ENCODE results near the gene SINHCAF. TPM values are rescaled to one million over a fixed set of nuclear protein-coding genes. Genes with fewer than 3 reads are reported as not detected.

Gene SINHCAF
- total RNA-seq, 1 donor = 14.9 TPM

DNA sequence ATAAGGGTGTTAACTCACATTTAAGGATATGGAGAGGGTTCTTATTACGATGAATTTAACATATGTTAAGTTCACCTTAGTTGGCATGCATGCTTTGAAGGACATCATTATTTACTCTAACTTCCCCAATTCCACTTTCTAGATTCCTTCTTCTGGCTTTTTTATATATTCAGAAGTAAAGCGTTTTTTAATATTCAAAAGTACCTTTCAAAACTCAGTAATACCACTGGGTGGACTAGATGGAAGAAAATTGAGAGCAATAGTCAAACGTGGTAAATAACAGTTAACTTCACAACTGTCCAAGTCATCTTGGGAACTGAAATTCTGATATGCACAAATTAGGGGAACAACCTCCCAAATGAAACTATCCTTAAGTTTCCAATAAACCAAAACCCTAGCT is 9.1 kb downstream of the SINHCAF start:
- H3K4me3 ChIP-seq (ENCODE audit: low read depth, low read length) = no peak overlapping the region
- TF ChIP-seq, protein P1, sequence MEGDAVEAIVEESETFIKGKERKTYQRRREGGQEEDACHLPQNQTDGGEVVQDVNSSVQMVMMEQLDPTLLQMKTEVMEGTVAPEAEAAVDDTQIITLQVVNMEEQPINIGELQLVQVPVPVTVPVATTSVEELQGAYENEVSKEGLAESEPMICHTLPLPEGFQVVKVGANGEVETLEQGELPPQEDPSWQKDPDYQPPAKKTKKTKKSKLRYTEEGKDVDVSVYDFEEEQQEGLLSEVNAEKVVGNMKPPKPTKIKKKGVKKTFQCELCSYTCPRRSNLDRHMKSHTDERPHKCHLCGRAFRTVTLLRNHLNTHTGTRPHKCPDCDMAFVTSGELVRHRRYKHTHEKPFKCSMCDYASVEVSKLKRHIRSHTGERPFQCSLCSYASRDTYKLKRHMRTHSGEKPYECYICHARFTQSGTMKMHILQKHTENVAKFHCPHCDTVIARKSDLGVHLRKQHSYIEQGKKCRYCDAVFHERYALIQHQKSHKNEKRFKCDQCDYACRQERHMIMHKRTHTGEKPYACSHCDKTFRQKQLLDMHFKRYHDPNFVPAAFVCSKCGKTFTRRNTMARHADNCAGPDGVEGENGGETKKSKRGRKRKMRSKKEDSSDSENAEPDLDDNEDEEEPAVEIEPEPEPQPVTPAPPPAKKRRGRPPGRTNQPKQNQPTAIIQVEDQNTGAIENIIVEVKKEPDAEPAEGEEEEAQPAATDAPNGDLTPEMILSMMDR (IDR thresholded peaks at IDR 0.05; ENCODE audit: insufficient read depth, low read length) = no peak
- DNase-seq (ENCODE audit: low read depth) = peak; percentile 10

DNA sequence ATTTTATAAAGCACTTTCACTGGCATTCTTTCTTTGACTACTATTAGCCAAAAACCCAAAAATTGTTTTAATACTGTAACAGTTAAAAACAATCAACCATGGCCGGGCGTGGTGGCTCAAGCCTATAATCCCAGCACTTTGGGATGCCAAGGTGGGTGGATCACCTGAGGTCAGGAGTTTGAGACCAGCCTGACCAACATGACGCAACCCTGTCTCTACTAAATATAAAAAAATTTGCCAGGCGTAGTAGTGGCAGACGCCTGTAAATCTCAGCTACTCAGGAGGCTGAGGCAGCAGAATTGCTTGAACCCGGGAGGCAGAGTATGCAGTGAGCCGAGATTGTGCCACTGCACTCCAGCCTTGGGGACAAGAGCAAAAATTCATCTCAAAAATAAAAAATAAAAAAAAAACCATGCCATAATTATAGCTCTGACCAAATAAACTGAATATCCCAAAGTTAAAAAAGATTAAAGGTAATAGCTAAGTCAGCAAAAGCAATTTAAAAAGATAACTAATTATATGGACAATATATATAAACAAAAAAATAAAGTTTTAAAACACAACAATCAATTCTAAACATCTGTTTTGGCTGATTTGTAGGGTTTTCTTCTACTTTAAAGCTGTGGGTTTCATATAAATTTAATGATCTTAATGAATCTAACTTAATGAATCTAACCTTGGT is 10.0 kb downstream of the SINHCAF start:
- DNase-seq (ENCODE audit: low read depth) = no peak
- H3K4me3 ChIP-seq (ENCODE audit: low read depth, low read length) = no peak overlapping the region
- TF ChIP-seq, protein P1 (IDR thresholded peaks at IDR 0.05; ENCODE audit: insufficient read depth, low read length) = no peak

DNA sequence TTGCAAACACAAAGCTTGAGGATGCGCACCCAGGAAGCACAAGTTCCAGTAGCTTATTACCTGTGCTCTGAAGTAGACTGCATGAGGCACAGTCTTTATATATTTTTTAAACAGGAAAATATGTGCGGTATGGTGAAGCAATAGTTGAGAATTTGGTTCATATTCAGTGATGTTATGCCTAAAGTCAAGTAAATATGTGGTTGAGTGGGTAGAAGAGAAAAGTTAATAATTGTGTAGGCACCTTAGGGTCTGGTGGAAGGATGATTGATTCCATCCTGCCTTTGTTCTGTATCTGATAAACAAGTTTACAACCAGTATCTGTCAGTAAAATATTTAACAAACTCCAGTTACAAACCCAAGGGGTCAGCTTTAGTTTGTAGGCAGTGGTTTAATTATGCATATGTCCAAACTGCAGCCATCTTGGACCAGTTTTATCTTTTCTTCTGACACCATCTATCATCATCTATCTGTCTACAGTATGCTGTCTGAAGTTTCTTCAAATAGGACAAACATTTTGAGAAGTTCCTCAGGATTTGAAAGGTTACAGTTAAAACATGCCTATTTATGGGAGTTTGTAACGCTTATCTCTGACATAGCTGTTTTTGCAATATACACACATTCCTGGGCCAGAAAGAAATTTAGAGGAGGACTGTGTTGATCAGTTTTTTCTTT is 10.8 kb downstream of the SINHCAF start:
- no peak for DNase-seq (ENCODE audit: low read depth)
- H3K4me3 ChIP-seq (ENCODE audit: low read depth, low read length) = no peak overlapping the region
- TF ChIP-seq, protein P1 (IDR thresholded peaks at IDR 0.05; ENCODE audit: insufficient read depth, low read length) = no peak

DNA sequence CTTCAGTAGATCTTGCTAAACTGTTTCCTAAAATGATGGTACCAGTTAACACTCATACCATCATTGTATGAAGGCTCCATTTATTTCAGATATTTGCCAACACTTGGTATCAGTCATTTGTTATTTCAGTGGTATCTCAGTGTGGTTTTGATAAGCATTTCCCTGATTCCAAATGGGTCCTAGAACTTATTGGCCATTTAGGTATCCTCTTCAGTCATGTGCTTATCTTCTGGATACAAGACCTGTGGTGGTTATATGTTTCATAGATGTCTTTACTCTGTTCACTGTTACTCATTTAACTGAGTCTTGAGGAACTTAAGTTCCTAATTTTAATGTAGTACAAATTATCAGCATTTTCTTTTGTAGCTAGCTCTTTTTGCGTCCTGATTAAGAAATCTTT is 13.5 kb downstream of the SINHCAF start:
- TF ChIP-seq, protein P1 (IDR thresholded peaks at IDR 0.05; ENCODE audit: insufficient read depth, low read length) = no peak
- no peak overlapping the region for H3K4me3 ChIP-seq (ENCODE audit: low read depth, low read length)
- no peak for DNase-seq (ENCODE audit: low read depth)

DNA sequence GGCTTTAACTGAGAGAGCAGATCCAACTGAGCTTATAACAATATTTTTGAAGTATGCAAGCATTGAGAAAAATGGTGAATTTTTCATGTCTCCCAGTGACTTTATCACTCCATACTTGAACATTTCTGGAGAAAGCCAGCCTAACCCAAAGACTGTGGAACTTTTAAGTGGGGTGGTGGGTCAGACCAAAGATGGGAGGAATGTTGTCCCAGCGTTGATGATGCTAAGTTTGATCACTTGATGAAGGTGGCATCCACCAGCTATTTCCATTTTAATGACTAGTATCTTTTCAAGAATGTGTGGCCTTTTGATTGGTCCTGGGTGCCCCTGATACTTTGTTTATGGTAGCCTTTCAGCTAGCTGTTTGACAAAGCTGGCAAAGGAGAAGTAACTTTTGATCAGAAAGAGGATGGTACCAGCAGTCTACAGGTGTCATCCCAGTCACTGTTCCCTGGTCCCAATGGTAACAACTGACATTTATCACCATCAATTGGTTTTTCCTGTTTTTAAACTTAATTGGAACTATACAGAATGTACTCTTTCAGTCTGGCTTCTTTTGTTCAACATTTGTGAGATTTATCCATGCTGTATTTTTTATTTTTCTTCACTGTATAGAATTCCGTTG is 14.2 kb downstream of the SINHCAF start:
- DNase-seq (ENCODE audit: low read depth) = no peak
- H3K4me3 ChIP-seq (ENCODE audit: low read depth, low read length) = no peak overlapping the region
- TF ChIP-seq, protein P1 (IDR thresholded peaks at IDR 0.05; ENCODE audit: insufficient read depth, low read length) = no peak

DNA sequence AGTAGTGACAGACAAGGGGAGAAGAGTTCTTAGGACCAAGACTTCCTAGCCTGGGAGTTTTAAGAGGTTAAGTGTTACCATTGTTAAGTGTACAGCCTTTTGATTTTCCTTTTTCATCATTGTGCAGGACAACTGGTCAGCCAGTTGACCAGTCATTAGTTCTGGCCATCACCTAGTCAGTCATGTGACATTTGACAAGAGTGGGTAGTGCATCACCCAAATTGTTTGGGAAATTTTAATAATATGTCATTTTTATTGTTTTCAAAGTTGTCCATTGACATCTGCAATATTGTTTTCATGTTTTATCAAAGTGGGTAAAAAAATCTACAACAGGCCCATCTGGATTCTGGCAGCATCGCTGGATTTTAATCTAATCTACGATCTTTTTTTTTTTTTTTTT is 15.5 kb downstream of the SINHCAF start:
- TF ChIP-seq, protein P1 (IDR thresholded peaks at IDR 0.05; ENCODE audit: insufficient read depth, low read length) = no peak
- no peak for DNase-seq (ENCODE audit: low read depth)
- H3K4me3 ChIP-seq (ENCODE audit: low read depth, low read length) = no peak overlapping the region
